HL-60 (cell line): Measurements from ENCODE around the gene MEG3.

Experiments used
- DNase-seq, 2 experiments: peaks; one replicate each; pipeline ENCODE4 v3.0.0-alpha.2; 2010 to 2020; ENCODE audit warnings: low read depth in 1 of 2, low spot score in 1 of 2
- H3K27ac ChIP-seq: fragments of 250-450 bp; sonication (Bioruptor Pico); replicated peaks from 2 replicates; pipeline ENCODE4 v1.5.1; 2020; ENCODE audit warnings: mild to moderate bottlenecking, moderate library complexity
- H3K27me3 ChIP-seq: fragments of 250-450 bp; sonication (Bioruptor Pico); 2 replicates; pipeline ENCODE4 v1.5.1; 2021; ENCODE audit warnings: mild to moderate bottlenecking, moderate library complexity; ENCODE audit not compliant: insufficient read depth, poor library complexity, severe bottlenecking
- H3K4me3 ChIP-seq: replicated peaks from 2 replicates; pipeline ENCODE4 v1.5.1; 2011; ENCODE audit warnings: mild to moderate bottlenecking, control low read depth, low read length; ENCODE audit not compliant: insufficient read depth
- GABPA ChIP-seq: IDR thresholded peaks from 2 replicates; pipeline ENCODE4 v1.6.1; 2012; ENCODE audit warnings: low read depth
- POLR2AphosphoS5 ChIP-seq: IDR thresholded peaks from 2 replicates; pipeline ENCODE4 v1.6.1; 2012; ENCODE audit warnings: low read depth
- REST ChIP-seq: IDR thresholded peaks from 2 replicates; pipeline ENCODE4 v1.6.1; 2012; ENCODE audit warnings: low read depth; ENCODE audit not compliant: insufficient replicate concordance
- SPI1 ChIP-seq: IDR thresholded peaks from 2 replicates; pipeline ENCODE4 v1.6.1; 2012; ENCODE audit warnings: low read depth, mild to moderate bottlenecking, borderline replicate concordance
- TF ChIP-seq, protein P1 (sequence below): IDR thresholded peaks from one replicate; pipeline ENCODE4 v1.5.1; 2011; ENCODE audit warnings: low read length, control low read depth, inconsistent platforms; ENCODE audit not compliant: insufficient read depth

MEG3 gene

DNA sequence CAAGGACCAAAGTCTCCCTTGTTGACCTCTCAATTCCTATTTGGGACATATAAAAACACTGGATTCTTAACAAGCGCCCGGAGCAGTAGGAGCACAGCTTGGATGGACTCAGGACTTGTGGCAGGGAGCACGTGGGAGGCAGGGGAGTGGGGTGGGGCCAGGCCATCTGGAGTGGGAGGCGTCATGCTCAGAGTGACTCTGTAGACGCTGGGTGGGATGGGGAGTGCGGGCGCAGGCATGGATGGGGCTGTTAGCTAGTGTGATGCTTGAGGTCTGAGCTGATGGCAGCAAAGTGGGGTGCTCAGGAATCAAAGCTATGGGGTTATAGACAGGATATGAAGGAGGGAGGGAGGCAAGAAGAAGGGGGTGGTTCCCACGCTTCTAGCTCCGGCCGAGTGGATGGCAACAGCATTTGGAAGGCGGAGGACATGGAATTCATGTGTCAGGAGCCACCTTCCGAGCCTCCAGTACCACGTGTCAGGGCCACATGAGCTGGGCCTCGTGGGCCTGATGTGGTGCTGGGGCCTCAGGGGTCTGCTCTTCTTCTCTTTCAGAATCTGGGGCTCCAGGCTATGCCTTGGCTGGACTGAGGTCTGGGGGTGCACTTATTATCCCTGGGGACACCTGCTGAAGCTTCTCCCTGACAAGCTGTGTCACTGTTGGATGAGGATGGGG lies 26.2 kb downstream of the MEG3 start:
- Histone ChIP-seq H3K27ac (no peak overlapping the region), H3K4me3 (no peak overlapping the region), H3K27me3 (no peaks in the 10 kb centered on the region)
- TF ChIP-seq, protein P1, sequence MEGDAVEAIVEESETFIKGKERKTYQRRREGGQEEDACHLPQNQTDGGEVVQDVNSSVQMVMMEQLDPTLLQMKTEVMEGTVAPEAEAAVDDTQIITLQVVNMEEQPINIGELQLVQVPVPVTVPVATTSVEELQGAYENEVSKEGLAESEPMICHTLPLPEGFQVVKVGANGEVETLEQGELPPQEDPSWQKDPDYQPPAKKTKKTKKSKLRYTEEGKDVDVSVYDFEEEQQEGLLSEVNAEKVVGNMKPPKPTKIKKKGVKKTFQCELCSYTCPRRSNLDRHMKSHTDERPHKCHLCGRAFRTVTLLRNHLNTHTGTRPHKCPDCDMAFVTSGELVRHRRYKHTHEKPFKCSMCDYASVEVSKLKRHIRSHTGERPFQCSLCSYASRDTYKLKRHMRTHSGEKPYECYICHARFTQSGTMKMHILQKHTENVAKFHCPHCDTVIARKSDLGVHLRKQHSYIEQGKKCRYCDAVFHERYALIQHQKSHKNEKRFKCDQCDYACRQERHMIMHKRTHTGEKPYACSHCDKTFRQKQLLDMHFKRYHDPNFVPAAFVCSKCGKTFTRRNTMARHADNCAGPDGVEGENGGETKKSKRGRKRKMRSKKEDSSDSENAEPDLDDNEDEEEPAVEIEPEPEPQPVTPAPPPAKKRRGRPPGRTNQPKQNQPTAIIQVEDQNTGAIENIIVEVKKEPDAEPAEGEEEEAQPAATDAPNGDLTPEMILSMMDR = no peak
- TF ChIP-seq REST (no peak), POLR2AphosphoS5 (no peak), SPI1 (no peak), GABPA (no peak)
- no peak for DNase-seq

GRCh38 chr14:100854435-100854834 lies 28.5 kb downstream of the MEG3 start:
- TF ChIP-seq REST (no peak), POLR2AphosphoS5 (no peak), SPI1 (no peak), GABPA (no peak)
- TF ChIP-seq, protein P1 = no peak
- Histone ChIP-seq H3K27ac (no peak overlapping the region), H3K4me3 (no peak overlapping the region), H3K27me3 (no peaks in the 10 kb centered on the region)
- DNase-seq = no peak

GRCh38 chr14:100855256-100855930 lies 29.5 kb downstream of the MEG3 start:
- H3K27ac ChIP-seq = no peak overlapping the region
- no peak for DNase-seq
- H3K4me3 ChIP-seq = no peak overlapping the region
- no peak for TF ChIP-seq POLR2AphosphoS5
- H3K27me3 ChIP-seq = no peaks in the 10 kb centered on the region

GRCh38 chr14:100856056-100856950 lies 30.4 kb downstream of the MEG3 start:
- no peak for DNase-seq
- no peak overlapping the region for H3K27ac ChIP-seq
- no peak overlapping the region for H3K4me3 ChIP-seq
- H3K27me3 ChIP-seq = no peaks in the 10 kb centered on the region
- TF ChIP-seq POLR2AphosphoS5 = no peak
- TF ChIP-seq SPI1 = no peak
- TF ChIP-seq REST = no peak
- TF ChIP-seq, protein P1 = no peak
- TF ChIP-seq GABPA = no peak
